GM21529 (cell line): ENCODE data around the gene MRPS15.

ENCODE experiments used
- ATAC-seq: cut with Tn5 transposase; IDR thresholded peaks from one replicate; pipeline ENCODE4 v1.9.1; 2021; ENCODE audit not compliant: unreplicated experiment

The MRPS15 gene

DNA sequence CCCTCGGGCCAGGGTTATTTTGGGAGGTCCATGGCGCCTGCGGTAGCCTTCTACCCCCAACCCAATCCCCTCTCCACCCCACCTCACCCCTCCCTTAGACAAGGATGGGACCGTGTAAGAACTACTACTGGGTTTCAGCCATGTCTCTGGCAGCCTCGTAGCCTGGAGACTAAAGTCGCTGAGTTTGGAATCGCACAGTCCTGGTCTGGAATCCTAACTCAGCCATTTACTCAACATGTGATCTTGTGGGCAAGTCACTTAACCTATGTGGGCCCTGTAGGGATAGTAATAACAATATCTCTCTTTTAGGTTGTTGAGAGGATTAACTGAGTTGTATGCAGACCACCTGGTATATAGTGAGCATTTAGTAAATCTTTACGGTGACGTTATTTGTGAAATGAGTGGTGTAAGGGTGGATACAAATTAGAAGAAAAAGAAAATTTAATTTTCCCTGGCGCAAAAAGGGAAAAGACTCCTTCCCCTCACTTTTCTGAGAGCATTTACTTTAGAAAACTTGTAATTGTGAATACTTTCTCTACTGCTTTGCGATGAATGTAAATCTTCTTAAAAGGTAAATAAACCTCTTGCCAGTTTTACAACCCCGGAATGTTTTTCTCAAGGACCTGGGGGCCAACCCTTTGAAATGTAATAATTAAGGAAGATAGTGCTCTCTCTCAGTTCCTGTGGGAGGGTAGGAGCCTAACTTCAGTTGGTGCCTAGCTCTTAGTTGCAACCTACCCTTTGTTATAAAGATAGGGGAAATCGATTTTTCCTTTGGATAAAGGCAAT, 615 bp upstream of the MRPS15 start:
- ATAC-seq = peak; percentile 36

DNA sequence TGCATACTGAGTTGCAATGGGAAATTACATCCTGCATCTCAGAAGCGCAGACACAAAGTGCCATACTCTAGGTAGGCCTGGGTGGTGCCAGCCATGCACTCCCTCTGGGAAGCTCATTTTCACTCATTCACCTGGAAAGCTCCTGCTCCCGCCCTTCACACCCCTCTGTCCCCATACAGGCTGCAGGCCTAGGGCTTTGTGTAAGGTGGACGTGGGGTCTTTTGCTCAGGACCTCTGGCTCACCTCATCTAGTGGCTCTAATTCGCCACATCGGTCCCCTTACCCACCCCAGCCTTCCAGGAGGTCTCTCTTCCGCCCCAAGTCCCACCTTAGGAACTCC, 751 bp downstream of the MRPS15 start:
- ATAC-seq = no peak

DNA sequence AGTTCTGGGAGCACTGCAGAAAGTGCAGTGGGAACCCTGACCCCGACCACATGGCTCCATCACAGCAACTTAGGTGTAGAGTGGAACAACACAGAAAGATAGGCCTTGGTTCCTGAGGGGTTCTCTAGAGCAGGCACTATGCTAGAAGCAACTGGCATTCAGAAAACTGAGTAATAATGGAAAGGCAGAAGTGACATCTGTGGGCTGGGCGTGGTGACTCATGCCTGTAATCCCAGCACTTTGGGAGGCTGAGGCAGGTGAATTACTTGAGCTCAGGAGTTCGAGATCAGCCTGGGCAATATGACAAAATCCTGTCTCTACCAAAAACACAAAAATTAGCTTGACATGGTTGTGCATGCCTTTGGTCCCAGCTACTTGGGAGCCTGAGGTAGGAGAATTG, 5.3 kb downstream of the MRPS15 start:
- ATAC-seq = no peak

DNA sequence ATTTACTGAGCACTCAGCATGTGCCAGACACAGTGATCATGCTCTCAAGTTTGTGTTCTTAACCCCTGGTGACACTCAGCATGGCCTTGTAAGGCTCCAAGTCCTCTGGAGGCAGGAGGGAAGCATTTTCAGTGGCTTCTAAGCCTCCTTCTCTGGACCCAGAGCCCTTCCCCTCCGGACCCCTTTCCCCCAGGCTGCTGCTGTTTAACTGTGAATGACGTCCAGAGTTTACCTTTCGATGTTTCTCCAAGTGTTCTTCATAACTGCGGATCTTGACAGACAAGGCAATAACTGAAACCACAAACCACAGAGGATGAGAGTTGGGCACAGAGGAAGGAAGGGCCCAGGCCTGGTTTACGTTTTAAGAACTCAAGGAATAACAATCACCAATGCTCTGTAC, 6.5 kb downstream of the MRPS15 start:
- no peak for ATAC-seq

DNA sequence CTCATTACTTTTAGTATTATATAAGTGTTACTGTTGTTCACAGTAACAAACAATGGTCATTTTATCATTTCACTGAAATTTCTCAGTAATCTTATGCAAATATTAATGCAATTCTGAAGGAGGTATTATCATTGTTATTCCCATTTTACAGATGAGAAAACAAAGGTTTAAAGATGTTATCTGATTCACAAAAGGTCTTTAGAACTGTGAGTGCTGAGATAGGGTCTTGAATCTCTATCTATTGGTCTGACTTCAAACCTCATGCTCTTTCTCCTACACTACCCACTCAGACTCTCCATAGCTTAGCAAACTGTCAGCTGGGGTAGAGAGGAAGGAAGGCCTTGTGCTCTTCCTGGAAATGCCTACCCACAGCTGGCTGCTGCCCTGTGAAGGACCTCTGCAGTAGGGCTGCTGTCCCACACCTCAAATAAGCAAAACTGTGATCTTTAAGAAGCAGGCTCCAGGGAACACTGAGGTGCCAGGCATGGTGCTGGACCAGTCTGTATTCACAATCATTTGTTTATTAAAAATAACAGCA, 7.7 kb downstream of the MRPS15 start:
- ATAC-seq = no peak

DNA sequence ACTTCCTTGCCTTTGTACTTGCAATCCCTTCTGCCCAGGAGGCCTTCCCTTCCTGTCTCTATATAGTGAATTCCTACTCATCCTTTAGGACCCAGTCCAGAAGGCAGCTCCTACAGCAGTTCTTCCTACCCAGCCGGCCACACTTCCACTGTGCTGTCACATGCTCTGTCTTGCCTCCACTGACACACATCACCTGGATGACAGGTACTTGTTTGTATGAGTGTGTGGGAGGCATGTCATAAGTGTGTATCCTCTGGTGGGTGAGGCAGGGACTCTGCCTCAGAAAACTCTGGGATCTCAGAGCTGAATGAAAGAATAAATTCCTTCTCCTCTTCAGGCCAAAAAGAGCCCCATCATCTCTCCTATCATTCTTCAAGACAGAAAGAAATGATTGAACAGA, 8.8 kb downstream of the MRPS15 start:
- ATAC-seq = no peak

DNA sequence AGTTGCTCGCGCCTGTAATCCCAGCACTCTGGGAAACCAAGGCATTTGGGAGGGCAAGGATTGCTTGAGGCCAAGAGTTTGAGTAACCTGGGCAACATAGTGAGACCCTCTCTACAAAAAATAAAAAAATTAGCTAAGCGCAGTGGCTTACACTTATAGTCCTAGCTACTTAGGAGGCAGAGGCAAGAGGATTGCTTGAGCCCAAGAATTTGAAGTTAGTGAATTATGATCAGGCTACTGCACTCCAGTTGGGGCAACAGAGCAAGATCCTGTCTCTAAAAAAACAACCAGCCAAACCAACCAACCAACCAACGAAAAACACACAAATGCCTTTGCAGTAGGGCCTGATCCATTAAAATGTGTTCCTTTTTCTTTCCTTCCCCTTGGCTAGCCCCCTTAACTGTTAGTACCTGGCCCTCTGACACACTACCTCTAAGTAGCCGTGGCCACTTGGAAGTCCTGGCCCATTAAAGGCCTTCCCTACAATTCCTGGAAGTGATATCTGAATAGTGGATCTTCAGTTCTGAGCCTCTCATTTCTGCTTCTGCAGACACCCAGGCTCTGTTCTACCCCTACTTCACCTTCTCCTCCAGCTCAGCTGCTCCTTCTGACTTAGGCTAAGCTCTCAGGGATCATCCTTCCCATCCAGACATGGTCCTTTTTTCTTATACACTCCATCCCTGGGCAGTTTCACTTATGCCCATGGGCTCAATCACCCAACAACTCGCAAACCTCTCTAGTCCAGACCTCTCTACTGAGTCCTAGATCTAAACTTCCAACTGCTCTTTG, 10.4 kb downstream of the MRPS15 start:
- ATAC-seq = no peak

DNA sequence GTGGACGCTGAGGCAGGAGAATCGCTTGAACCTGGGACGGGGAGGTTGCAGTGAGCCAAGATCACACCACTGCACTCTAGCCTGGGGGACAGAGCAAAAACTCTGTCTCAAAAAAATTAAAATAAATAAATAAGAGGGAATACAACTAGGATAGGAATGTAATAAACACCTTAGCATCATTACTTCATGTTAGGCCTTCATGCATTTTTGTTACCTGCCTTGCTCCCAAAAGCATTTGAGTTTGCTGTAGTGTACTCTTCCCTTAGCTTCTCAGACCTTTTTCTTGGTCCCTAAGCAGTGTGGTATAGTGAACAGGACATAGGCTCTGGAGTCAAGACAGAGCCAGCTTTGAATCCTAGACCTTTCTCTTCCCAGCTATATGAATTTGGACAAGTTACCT, 11.1 kb downstream of the MRPS15 start:
- ATAC-seq = no peak

DNA sequence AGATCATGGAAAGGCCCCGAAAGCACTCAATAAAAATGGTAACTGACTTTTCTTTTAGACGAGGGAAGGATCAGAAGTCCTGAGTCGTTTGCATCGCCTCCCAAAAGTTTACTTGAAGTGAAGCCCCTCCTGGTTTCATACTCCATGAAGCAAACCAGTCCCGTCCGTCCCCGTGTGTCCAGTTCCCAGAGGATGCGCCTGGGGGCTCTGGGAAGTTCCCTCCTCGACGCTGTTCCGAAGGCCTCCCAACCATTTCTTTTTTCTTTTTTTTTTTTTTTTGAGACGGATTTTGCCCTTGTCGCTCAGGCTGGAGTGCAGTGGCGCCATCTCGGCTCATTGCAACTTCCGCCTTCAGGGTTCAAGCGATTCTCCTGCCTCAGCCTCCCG, 13.3 kb downstream of the MRPS15 start:
- ATAC-seq = no peak

DNA sequence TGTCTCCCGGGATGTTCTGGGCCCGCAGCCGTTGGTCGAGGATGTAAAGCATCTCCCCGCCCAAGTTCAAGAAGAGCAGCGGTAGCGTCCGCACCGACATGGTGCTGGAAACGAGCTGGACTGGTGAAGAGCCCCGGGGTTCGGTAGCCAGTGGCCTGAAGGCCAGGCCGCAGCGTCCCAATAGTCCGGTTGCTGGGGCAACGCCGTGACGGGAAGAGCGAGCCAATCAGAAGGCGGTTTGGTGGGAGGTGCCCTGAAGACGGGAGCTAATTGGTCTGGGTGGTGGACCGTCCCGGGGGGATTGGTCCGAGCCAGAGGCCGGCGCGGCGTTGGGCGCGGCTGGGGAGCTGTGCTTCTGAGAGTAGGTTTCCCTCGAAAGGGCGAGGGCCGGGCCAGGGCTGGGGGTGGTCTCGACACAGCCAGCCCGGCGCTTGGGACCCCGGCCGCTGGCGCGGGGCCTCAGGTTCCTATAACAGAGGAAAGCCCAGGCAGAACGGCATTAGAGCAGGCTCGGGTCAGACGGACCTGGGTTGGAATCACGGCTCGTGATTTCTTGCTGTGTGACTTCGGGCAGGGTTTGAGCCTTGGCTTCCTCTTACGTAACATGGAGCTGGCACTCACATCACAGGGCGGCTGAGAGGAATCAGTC, 13.8 kb downstream of the MRPS15 start, which contains the start of gene OSCP1:
TSS of gene OSCP1 (minus strand) at position 182 of the 649 bp plus-strand sequence. CDS start at position 100, 82 bp downstream.
- peak; percentile 99 for ATAC-seq

DNA sequence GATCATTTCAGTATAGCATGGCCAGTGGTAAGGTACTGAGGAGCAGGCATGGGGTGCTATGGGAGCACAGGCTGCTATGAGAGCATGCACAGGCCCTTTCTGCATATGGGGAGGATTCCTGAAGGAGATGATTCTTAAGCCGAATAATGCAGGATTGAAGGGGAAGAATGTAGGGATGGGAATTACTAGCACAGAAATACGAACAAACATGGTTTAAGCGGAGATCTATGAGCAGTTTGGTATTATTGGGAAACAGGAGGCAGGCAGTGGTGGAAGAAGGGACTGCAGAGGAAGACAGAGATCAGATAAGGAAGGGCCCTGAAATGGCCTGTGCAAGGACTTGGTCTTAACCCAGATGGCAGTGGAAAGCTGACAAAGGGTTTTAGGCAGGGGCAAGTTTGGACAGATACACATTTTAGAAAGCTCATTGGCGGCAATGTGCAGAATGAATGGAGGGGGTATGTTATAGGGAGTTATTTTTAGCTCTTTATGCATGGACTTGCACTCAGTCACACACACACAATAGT, 15.6 kb downstream of the MRPS15 start:
- ATAC-seq = no peak

DNA sequence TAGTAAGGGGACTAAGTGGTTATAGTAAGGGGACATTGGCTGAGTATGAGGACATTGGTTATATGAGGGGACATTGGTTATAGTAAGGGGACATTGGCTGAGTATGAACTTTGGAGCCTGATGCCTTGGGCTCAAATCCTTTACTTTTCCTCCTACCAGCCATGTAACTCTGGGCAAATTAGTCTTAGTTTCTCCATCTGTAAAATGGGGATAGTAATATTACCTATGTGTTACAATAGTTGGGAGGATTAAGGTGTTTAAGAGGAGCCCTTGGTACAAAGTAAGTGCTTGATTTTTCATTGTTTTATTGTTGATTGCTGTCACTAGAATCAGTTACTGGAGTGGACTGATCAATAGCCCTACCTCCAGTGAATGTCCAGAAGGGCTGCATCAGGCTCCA, 16.7 kb downstream of the MRPS15 start:
- ATAC-seq = no peak

DNA sequence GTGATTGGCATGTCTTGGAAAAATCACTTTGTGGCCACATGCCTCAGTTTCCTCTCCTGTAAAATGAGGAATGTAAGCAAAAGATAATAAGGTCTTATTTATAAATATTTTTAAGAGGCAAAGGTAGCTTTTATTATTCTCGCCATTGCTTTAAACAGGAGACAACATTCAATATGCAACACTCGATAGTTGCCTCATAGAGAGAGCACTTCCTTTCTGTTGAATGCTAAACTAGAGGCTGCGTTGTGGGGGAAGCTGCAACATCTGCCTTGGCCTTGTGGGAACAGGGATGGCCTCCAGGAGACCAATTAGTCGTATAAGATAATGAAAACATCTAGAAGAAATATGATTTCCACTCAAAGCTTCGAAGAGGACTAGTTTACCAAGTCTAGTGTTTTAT, 17.4 kb downstream of the MRPS15 start:
- ATAC-seq = no peak

DNA sequence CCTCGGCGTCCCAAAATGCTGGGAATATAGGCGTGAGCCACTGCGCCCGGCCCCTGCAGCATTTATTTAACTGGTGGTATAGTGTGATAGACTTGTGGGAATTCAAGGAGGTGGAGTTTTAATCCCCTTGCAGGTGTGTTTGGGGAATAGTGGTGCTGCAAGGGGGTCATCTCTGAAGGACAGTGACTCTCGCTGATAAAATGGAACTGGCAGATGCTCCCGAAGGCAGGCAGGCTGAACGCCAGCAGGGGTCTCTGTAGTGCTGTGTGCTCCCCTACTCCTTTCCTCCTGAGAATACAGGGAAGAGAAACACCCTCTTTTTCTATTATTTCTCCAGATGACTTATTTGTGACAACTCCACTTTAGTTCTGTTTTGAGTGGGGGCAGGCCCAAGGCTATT, 17.9 kb downstream of the MRPS15 start:
- ATAC-seq = no peak

DNA sequence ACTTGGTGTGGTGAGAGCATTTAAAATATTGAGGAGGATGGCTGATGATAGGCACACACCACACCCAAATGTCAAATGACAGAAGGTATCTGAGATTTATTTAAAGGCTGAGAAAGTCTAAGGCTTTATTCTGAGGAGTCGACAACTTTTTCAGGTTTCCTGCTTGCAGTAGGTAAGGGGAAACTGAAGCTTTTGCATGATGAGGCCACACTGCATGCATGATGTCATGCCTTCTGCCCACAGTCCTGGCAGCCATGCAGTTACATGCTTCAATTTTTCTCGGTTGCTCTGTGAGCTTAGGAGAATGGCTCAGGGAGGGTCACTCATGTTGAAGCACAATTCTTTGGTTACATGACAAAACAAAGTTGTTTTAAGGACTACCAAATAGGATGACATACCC, 20.9 kb downstream of the MRPS15 start:
- no peak for ATAC-seq

DNA sequence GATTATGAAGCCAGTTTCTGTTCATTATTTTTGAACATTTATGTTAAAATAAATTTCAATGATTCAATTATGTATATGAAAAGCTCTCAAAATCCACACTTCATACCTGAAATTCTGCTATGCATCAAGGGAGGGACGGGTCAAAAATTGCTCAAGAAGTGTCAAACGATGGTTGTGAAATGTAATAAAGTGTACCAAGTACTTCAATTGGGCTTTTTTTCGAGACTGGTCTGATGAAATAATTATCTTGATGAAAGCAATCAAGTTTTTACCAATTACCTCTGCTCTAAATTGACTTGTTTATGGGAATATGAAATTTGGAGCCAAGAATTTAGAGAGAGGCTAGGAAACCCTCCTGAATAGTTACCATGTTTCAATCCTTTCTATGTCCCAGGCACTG, 21.8 kb downstream of the MRPS15 start:
- no peak for ATAC-seq

DNA sequence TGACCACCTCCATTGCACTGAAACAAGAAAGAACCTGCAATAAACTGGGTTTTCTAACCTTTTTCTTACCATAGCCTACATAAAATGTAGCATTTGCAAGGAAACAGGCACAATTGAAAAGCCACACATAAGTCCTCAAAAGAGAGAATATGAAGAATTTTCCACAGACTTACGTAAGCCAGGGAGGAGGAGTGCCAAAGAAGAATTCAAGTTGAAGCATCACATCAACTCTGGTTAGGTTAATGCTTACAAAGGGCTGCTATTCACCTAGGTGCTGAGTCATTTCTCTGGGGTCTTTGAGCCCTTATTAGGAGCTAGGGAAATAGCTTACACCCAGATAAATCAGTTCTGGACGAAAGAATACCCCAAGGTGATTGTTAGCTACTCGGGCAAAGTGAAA, 23.5 kb downstream of the MRPS15 start:
- ATAC-seq = no peak

DNA sequence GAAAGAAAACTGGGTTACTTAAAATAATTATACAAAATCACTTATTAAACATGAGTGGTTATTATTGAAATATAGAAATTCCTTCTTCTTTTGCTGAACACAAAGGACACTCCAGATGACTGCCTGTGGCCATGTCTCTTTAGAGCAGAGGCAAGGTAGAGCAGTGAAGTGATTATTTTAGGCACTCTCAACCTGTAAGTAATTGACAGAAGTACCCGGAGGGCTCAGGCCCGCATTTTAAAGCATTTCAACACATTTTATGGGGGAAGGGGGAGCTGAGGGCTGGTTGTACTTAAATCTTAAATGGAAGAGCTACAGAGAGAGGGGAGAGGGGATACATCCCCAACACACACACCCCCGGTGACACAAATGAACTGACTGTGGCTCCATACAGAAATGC, 24.1 kb downstream of the MRPS15 start:
- ATAC-seq = no peak

DNA sequence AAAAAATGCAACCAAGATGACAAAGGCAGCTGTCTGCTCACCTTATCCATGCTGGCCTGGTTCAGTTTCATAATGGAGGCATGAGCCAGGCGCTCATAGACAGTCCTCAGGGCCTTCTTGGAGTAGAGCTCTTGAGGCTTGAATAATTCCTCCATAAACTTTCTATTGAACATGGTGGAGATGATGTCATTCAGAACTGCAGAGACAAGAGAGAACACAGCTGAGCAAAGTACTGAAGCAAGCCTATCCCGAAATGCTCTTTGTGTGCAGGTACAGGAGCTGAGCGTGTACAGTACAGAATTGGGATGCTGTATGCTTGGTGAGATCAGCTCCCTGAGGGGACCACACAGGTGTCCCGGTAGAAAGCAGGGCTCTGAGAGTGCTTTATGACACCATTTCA, 25.5 kb downstream of the MRPS15 start:
- ATAC-seq = no peak

DNA sequence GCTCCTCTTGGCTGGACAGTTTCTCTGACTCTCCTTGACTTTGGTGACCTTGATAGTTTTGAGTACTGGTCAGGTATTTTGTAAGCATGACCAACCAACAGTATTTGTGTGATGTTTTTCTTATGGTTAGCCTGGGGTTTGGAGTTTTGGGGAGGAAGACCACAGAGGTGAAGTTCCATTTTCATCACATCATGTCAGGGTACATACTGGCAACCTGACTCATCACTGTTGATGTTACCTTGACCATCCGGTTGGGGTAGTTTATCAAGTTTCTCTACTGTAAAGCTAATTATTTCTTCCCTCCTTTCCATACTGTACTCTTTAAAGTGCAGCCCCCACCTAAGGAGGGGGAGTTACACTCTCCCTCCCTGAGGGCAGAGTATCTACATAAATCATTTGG, 27.4 kb downstream of the MRPS15 start:
- ATAC-seq = no peak

DNA sequence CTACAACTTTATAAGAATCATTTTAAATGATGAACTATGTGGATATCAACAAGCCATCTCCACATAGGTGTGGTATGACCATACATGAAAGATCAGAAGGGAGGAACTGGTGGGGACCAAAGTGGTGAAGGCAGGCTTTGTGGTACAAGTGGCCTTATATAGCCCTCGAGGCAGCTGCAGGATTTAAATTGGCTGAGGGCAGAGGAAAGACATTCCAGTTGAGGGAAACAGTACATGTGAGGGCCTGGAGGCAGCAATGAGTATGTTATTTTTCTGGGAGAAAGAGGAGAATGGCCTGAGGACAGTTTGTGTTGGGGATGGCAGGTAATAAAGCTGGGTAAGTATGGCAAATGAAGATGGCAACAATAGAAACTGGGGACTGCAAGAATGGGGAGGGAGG, 31.1 kb downstream of the MRPS15 start:
- no peak for ATAC-seq

DNA sequence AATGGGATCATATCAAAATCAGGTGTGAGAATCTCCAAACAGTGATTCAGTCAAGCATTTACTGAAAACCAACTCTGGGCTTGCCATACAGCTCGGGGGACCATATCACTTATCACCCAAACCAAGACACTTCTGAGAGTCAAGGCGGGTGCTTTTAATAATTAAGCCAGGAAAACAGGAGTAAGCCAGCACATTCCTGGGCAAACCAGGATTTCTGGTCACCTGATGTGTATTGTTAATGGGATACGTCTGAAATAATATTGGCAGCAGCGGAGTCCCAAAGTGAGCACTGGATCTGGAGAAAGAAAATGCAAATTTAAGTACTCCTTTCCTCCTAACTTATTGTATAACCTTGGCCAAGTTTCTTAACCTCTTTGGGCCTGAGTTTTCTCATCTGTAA, 31.6 kb downstream of the MRPS15 start:
- ATAC-seq = no peak
